ENCODE results near the gene IGSF21.

The IGSF21 gene

GRCh38 chr1:18376661-18377060 is 269.1 kb downstream of the IGSF21 start:
- no peak for DNase-seq

- DNase-seq = no peak
These were observed 272.7 kb downstream of the IGSF21 start for GRCh38 chr1:18380288-18380687.

- no peak for DNase-seq
These were observed 276.5 kb downstream of the IGSF21 start for GRCh38 chr1:18384059-18384458.

- DNase-seq = peak; percentile 50
These were observed 276.9 kb downstream of the IGSF21 start for GRCh38 chr1:18384471-18384870.

- peak; percentile 82 for DNase-seq
These were observed 277.7 kb downstream of the IGSF21 start for GRCh38 chr1:18385239-18385790.

- no peak for DNase-seq
These were observed 279.0 kb downstream of the IGSF21 start for GRCh38 chr1:18386591-18386990.

- DNase-seq = no peak
These were observed 279.7 kb downstream of the IGSF21 start for GRCh38 chr1:18387307-18387706.

- no peak for DNase-seq
These were observed 283.4 kb downstream of the IGSF21 start for GRCh38 chr1:18390953-18391352.

- DNase-seq = no peak
These were observed 287.1 kb downstream of the IGSF21 start for GRCh38 chr1:18394563-18395156.

GRCh38 chr1:18396247-18396980 is 288.8 kb downstream of the IGSF21 start:
- DNase-seq = no peak

- peak; percentile 75 for DNase-seq
These were observed 290.0 kb downstream of the IGSF21 start for GRCh38 chr1:18397641-18398040.

- no peak for DNase-seq
These were observed 291.4 kb downstream of the IGSF21 start for GRCh38 chr1:18398791-18399530.

GRCh38 chr1:18400347-18401102 is 292.9 kb downstream of the IGSF21 start:
- no peak for DNase-seq

GRCh38 chr1:18401921-18402320 is 294.3 kb downstream of the IGSF21 start:
- DNase-seq = no peak

- no peak for DNase-seq
These were observed 296.9 kb downstream of the IGSF21 start for GRCh38 chr1:18404460-18404859.

- DNase-seq = no peak
These were observed 299.8 kb downstream of the IGSF21 start for GRCh38 chr1:18407166-18408045.

GRCh38 chr1:18408656-18409370 is 301.2 kb downstream of the IGSF21 start:
- peak; percentile 7 for DNase-seq

GRCh38 chr1:18409609-18410237 is 302.1 kb downstream of the IGSF21 start:
- DNase-seq = no peak

GRCh38 chr1:18410407-18410806 is 302.8 kb downstream of the IGSF21 start:
- DNase-seq = no peak

GRCh38 chr1:18411321-18411720 is 303.7 kb downstream of the IGSF21 start:
- DNase-seq = no peak

All from eye (tissue), 1 donor.